ENCODE measurements around the gene ANXA5.
"Not testable (repeated sequence)": the region's sequence is repeated elsewhere in the genome, so short reads cannot be mapped to it uniquely, and the experiment has no call there.

Gene ANXA5

DNA sequence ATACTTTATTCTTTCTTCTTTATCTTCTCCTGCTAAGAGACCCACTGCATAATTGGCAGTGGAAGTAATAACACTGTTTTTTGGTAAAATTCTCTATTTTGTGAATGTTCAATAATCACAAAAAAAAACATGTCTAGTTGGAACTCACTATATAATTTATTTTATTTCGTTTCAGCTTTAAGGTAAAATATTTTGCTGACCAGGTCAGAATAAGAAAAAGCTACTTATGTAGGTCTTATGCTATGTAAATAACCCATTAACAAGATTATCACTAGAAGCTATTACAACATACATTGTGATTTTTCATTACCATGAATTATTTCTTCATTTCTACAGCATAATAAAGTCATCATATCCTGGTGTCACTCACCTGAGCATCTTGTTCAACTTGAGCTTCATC lies 19.3 kb downstream of the ANXA5 start:
- no peak for DNase-seq (ENCODE audit: low spot score)

DNA sequence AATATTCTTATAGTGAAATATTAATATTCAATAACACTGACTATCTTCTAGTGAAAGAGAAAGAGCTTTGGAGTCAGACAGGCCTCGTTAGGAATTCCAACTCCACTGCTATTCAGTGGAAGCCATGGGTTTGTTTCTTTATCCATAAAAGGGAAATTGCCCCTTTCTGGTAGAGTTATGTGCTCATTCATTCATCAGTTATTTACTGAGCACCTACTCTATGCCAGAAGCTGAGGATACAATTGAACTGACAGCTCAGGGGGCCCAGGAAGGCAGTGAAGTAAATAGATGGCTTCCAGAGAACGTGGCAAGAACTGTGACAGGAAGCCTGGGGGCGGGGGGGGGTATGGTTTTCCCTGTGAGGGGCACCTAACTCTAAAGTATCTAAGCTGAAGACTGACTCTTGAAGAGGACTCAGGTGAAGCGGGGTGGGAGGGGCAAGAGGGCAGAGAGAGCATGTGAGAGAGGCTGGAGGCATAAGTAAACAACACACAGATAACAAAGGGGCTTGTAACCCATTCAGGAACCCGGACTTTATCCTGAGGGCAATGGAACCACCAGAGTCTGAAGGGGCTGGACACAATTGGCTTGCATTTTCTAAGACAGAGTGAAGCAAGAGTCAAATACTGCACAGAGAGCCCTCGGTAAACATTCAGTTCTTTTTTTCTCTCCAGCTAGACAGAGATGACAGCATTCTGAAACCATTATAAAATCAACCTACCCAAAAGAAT lies 20.3 kb downstream of the ANXA5 start:
- DNase-seq (ENCODE audit: low spot score): peak; percentile 21

DNA sequence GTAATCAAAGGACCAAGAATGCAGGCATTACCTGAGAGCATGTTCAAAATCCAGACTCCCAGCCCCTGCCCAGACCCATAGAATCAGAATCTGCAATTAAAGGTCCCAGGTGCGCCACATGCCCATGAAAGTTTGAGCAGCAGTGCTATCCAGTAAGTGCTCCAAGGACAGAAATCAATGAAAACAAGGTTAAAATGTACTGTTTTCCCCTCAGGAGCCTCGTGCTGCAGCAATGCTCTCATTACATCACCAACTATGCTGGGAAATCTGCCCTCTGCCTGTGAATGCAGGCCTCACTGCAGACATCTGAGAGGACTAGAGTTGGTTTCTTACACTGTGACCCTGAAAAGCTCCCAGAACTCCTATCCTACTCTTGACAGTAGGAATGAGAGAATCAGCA lies 21.1 kb downstream of the ANXA5 start:
- no peak for DNase-seq (ENCODE audit: low spot score)

DNA sequence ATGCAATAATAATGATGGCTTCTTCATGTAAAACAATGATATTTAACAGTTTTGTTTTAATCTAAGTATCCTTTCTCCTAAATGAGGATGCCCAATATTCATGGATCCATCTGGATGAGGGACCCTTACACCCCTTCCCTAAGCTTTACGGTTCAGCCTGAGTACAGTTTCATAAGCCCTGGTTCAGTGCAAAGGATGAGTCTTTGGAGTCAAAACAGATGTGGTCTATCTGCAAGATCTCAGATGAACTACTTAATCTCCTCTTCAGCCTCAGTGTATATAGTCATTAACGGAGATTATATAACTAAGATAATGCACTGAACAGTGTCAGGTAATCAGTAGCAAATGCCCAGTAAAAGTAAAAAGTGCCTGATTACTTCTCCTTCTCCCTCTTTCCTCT lies 22.1 kb downstream of the ANXA5 start:
- no peak for DNase-seq (ENCODE audit: low spot score)

DNA sequence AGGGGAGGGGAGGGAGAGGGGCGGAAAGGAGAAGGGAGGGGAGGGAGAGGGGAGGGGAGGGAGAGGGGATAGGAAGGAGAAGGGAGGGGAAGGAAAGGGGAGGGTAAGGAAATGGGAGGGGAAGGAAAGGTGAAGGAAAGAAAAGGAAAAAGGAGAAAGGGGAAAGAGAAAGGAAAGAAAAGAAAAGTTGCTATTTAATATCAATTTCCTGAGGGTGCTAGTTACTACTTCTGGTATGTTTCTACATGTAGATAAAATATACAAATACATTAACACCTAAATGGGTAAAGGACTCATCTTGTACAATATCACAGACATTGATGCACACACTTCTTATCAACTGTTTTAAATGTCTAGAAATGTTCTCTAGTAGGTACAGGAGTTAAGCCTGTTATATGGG lies 22.6 kb downstream of the ANXA5 start:
- DNase-seq (ENCODE audit: low spot score): no peak

DNA sequence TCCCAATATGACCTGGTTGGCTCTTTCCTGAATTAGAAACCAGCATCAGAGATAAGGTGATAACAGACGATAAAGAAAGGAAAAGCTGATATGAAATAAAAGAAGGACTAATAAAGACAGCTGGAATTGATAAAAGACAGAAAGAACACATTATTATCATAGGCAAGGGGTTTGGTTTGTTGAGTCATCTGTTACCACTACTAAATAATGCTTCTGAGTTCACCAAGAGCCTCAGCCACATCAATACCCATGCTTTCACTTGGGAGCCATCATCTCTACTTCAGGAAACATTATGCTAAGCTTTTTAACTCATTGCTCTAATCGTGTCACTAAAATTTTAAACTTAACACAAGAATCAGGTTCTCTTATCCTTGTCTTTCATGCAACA lies 27.6 kb downstream of the ANXA5 start:
- no peak for DNase-seq (ENCODE audit: low spot score)

DNA sequence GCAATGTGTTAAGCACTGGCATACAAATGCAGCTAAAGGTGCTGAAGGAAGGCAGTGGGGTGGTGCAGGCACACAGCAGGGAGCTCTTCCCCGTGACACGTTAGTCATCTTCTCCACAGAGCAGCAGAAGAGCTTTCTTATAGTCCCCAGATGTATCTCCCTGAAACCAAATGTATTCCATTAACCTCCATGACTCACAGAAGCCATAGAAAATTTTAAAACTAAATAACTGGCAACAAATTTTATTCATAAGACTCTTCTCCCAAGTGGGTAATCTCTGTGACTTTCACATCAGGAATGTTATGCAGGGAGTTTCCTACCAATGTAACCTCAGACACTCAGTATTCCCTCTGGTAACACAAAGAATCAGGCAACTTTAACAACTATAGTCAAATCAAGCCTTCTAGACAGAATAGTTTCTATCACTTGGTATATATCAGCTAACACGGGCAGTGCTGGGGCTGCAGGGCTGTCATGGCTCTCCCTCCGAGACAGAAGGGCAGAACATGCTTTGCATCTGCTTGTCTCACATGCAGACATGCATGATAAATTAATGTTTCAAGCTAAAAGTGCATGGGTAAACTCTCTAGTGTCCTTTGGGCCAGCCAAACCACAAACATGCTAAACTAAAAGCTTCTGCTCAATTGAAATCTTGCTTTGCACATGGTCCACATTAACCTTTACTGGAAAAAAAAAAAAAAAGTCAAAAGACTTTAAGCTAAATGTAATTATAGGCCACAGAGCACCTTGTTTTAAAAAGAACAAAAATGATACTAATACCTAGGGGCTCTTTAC lies 28.2 kb downstream of the ANXA5 start:
- DNase-seq (ENCODE audit: low spot score): no peak

DNA sequence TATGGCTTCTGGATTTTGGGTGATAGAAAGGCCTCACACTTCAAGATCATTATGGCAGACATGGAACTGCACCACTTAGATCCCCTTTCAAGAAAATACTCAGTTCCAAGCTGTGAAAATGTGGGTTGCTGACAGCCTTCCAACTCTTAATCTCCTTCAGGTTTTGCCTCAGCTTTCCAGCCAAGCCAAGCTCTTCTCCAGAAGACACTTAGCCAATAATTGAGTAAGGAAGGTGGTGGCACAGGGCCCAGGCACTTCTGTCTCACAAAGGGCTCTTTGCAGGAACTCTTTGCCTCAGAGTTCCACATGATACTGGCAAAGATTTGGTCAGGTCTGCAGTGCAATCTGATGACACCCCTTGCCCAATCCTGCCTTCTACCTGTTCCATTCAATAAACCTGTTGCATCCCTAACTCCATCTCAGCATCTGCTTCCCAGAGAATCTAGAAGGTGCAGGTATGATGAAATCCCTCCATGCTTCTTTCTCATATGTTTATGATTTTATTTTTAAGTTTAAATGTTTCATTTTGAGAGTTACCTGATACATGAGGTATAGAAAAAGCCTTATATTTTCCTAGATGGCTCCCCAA lies 30.6 kb downstream of the ANXA5 start:
- DNase-seq (ENCODE audit: low spot score): no peak

DNA sequence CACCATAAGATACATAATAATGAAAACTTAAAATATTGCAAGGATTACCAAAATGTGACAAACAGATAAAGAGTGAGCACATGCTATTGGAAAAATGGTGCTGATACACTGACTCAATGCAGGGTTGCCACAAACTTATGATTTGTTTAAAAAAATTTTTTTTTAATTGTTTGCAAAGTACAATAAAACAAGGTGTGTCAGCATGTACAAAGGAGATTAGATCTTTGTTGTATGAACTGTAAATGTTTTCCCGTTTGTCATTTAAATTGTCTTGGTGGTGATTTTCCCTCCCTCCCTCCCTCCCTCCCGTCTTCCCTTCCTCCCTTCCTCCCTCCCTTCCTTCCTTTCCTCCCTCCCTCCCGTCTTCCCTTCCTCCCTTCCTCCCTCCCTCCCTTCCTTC lies 31.4 kb downstream of the ANXA5 start:
- no peak for DNase-seq (ENCODE audit: low spot score)

DNA sequence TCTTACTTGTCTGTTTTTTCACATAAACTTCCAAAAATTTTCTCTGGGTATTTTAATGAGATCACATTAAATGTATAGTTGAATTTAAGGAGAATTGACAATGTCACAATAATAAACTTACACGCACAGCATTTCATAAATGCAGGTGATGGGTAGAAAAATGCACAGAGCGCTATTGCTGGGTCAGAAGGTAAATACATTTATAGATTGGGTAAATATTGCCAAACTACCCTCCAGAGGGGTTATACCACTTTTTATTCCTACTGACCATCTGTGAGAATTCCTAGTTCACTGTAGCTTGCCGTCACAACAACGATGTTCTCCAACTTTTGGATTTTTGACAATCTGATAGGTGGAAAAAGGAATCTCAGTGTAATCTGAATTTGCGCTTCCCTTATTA lies 34.6 kb downstream of the ANXA5 start:
- DNase-seq (ENCODE audit: low spot score): no peak

DNA sequence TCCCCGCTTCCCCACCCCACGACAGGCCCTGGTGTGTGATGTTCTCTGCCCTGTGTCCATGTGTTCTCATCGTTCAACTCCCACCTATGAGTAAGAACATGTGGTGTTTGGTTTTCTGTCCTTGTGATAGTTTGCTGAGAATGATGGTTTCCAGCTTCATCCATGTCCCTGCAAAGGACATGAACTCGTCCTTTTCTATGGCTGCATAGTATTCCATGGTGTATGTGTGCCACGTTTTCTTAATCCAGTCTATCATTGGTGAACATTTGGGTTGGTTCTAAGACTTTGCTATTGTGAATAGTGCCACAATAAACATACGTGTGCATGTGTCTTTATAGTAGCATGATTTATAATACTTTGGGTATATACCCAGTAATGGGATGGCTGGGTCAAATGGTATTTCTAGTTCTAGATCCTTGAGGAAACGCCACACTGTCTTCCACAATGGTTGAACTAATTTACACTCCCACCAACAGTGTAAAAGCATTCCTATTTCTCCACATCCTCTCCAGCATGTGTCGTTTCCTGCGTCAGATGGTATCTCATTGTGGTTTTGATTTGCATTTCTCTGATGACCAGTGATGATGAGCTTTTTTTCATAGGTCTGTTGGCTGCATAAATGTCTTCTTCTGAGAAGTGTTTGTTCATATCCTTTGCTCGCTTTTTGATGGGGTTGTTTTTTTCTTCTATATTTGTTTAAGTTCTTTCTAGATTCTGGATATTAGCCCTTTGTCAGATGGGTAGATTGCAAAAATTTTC lies 36.4 kb downstream of the ANXA5 start:
- not testable (repeated sequence) for DNase-seq (ENCODE audit: low spot score)

DNA sequence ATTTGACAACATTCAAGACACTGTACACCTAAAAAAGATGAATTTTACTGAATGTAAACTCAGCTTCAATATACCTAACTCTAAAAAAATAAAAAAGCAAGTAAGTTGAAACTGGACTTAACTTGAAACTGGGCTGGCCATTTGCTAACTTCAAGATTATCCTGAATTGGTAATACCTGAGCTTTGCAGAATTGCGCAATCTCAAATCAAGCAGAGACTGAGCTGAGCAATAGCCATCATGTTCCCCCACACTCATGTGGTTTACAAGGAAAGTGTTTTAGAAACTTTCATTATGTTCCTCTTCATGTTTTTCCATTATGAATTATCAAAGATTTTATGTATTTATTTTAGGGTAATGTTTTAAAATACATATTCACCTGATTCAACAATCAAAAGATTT lies 38.7 kb downstream of the ANXA5 start:
- DNase-seq (ENCODE audit: low spot score): no peak

DNA sequence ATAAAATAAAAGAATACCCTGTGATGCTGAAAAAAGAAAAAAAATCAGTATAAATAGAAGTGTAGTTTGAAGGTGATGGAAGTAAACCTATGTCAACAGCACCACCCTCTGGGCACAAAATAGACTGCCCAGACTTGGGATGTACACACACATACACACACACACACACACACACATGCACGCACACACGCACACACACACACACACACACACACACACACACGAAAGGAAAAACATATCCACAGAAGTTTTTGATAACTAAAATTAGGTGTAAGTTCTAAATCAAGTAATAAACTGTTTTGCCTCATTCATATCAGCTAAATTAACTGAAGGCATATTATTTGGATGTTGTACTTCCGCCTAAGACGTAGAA lies 40.5 kb downstream of the ANXA5 start:
- peak; percentile 43 for DNase-seq (ENCODE audit: low spot score)

DNA sequence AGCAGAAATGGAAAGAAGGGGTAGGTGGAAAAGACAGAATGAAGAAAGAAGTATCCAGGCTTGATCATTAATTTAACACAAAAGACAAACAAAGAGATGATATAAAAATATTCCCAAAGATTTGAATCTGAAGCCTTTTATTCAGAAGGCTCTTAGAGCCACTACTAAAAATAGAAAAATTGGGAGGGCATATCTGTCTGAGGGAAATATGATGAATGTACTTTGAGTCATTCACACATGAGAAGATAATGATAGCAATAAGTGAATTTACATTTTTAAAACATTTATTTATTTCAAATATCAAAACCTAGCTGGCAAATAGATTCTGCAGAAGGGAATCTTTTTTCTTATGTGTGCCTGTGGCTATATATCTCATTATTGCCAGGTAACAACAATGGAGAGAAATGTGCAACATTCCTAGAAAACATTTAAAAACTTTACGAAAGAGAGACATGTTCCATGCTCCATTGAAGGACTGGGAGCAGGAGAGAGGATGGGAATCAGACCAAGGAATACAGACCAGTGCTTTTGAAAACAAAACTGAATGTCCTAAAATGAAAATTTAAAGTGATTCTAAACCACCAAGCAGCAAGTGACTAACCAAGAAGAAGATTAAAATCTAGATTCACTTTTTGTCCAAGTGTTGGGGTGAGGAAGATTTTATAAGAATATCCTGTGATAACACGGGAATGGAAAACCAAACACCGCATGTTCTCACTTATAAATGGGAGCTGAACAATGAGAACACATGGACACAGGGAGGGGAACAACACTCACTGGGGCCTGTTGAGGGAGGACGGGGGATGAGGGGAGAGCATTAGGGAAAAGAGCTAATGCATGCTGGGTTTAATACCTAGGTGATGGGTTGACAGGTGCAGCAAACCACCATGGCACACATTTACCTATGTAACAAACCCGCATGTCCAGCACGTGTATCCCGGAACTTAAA lies 41.2 kb downstream of the ANXA5 start:
- DNase-seq (ENCODE audit: low spot score): no peak

DNA sequence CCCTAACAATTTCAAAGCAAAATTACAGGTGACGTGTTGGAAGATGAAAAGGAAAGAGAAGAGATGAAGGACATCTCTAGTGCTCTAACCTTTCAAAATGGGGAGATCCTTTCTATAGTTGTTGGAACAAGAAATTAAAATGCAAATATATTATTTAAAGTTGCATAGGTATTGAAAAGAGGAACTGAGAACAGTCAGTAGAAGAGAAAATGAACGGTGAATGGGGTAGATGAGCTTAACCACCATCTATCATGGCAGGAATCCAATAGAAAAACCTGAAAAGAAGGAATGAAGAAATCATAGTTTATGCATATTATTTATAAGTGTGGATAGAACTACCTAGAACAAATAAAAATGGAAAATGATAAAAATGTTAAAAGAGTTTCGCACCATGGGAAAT lies 42.0 kb downstream of the ANXA5 start:
- no peak for DNase-seq (ENCODE audit: low spot score)

DNA sequence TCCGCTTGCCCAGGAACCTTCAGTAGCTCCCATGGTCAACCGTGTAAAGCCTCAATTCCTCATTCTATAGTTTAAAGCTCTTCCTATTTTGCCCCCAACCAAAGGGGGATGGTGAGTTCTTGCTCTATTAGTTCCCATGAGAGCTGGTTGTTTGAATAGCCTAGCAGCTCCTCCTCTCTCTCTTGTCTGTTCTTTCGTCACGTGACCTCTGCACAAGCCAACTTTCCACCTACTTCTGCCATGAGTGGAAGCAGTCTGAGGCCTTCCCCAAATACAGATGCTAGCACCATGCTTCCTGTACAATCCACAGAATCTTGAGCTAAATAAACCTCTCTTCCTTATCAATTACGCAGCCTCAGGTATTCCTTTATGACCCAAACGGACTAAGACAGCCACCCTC lies 42.8 kb downstream of the ANXA5 start:
- DNase-seq (ENCODE audit: low spot score): no peak

DNA sequence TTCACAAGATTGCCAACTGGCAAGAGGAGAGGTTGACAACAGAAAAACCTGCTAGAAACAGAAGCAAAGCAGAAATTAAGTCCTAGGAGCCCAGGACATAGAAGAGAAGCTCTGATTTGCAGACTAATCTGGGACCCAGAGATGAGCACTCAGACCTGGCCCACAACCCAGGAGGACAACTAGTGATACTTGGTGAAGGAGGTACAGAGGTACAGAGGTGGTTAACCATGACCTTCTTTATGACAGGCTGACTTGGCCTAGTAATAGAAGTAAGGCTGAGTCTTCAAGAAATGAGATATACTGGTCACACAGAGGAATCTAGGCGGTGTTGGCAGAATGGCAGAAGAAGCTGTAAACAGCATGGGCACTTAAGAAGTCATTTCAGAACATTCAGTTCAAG lies 43.6 kb downstream of the ANXA5 start:
- no peak for DNase-seq (ENCODE audit: low spot score)

DNA sequence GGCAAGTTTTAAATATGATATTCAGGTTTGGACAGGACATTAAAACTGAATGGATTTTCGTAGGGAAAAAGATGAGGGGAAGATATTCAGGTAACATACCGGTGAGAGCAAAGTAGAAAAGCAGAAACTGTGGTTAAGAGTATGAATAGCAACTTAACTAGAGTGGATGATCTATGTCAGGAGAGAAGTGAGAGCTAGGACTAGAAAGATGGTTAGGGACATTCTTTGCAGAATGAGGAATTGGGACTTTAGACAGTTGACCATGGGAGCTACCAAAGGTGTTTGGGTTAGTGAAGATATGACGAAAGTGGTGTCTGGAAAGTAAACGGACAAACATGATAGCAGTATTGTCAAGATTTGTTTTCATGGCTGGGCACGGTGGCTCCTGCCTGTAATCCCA lies 45.2 kb downstream of the ANXA5 start:
- no peak for DNase-seq (ENCODE audit: low spot score)

DNA sequence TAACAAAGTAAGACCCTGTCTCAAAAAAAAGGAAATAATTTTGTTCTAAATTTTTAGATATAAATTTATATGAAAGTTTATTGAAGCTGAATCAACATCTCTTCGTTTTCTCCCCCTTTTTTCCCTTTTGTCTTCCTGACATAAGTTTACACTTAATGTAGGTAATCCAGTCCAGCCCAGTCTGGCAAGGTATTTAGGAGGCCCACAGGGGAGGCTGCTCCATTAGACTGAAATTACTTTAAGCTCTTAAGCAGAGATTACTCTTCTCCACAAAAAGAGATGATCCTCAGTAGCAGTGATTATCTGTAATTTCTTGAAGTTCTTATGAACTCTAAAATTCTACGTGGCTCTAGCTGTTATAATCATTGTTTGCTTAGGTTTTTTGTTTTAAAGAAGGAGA lies 46.0 kb downstream of the ANXA5 start:
- no peak for DNase-seq (ENCODE audit: low spot score)

DNA sequence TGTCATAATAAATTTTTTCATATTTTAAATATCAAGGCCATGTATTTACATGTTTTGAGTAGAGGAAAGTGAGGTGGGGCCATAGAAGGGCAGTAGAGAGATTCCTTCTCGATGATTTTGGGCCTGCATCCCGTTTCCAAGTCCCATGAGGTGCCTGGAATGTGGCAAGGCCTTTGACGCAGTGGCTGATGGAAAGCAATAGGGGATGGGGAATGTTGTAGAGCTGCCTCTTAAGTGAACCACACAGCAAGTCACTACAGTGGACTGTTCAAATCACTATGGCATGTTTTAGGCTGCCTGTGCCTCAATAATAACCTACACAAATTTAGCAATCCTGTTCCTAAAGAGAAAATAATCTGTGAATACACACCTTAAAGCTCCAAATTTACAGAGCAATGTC lies 48.3 kb downstream of the ANXA5 start:
- no peak for DNase-seq (ENCODE audit: low spot score)

DNA sequence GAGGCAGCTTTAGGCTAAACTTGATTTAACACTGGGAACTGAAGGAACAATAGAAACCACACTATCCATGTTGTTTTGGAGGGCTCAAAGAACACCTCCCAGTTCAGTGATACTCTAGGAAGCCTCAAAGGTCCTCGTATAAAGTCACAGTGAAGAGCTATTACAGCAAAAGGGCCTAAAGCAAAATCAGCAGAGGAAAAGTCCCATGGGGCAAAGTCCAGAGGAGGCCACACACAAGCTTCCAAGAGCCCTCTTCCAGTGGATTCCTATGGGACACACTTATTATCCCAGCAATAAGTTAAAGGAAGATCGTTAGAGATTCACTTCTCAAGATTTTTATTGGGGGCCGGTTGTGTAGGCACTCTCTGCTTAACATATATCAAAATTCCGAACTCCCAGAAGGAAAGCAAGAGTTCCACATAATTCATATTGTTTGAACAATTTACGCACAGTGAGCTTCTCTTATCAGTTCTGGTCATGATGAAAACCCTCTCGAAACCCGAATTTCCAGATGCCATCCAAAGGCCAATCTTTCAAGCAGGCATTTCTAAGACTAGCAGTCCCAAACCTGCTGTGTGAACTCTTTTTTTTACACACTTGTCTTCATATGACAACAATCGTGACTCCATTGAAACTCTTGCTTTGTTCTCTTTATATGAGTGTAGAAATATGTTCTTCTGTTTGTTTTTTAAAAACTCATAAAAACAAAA lies 53.7 kb downstream of the ANXA5 start:
- no peak for DNase-seq (ENCODE audit: low spot score)

All from iPS-NIHi11 (cell line).